ENCODE results near the gene HPD.
"Not testable (repeated sequence)": the region's sequence is repeated elsewhere in the genome, so short reads cannot be mapped to it uniquely, and the experiment has no call there.

The HPD gene

DNA sequence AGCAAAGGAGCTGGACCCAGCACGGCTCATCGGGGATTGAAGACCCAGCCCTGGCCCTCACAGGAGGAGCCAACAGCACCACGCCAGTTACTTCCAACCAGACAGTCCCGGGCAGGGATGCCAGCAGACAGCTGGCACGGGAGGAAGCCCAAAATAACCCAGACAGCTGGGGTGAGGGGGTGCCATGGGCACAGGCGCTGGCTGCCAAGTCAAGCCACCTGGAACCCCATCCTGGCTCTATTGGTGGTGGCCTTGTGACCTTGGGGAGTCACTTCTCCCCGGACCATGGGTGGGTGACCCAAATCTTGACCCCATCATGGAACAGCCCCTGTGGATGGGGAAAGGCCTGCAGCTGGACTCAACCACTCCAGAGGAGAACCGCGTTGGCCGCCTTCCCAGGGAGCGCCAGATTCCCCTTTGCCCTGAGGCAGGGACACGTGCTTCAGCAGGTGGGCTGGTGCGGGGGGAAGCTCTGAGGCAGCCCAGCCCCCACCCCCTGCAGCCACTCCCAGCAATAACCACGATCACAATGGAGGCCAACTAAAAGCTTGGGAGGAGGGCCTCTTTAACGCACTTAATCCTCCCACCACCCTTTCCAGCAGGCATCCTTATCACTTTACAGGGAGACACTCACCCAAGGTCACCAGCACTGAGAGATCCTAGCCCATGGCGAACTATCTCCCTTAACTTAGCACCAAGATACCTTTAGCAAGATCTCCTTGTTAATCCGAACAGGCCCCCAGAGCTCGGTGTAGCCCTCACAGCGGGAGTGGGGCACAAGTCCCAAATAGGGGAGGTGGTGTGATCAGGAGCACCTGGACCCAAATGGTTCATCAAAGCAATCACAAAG lies 60.5 kb downstream of the HPD start:
- no peak for DNase-seq

DNA sequence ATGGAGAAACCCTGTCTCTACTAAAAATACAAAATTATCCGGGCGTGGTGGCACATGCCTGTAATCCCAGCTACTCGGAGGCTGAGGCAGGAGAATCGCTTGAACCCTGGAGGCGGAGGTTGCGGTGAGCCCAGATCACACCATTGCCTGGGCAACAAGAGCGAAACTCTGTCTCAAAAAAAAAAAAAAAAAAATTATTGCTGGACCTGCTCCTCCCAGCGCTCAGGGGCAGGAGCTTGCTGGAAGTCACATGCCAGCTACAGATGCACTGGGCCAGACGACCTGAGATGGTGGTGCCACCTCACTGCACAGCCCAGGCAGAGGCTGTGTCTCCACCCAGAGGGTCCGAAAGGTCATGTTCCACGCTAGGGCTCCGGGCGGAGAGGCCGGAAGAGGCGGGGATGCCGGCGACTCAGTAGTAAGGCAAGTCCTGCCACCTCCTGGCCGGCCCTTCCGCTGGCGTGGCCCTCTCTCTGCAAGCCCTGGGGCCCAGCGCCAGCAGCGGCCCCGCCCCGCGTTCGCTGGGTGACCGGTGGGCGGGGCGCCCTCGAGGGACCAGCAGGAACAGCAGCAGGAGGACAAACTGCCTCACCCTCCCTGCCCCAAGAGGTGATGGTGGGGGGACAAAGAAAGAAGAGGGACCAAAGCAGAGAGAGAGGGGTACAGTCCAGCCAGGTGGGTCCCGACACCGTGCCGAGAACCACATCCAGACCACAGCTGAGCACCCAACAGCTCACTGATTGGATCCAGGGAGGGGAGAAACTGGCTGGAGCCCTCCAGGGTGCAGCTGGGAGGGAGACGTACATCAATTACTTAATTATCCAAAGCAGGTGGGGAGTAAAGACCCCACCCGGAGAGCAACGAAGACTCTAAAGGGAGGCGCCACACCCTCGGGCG lies 61.6 kb downstream of the HPD start:
- DNase-seq: no peak

DNA sequence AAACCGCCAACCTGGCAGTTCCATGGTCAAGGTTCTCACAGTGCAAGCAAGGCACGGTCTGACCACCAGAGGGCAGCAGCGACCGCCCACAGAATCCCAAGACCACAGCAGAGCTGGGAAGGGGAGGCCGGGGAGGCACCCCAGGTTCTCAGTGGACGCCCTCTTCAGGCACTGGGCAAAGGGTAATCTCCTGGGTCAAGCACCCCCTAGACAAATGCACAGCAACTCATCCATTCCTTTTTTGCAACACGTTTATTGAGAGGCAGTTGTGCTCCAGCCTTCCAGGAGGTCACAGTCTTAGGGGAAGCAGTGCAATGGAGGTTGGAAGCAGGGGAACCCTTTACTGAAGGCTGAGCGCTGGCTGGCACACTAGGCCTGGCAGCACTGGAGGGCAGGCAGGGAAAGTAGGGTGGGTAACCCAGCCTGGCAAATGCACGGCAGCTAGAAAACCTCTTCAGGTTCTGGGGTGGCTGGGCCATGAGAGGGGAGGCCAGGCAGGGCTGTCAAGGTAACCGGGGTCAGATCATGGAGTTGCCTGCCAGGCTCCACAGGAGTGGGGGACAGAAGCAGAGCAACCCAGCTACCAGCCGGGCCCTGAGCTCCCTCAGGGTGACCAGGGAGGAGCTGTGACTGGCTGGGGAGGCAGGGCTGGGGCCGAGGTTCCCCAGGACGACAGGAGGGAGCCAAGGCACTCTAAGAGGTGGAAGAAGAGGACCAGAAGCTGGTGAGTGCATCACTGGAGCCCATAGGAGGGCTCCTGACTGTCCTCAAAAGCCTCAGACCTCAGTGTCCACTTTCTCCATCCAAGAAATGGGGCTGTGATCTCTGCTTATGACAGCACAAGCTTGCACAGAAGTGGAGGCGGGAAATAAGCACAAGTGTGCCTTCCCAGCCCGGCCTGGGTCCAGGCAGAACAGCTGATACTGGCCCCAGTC lies 63.4 kb downstream of the HPD start:
- peak; percentile 81 for DNase-seq

DNA sequence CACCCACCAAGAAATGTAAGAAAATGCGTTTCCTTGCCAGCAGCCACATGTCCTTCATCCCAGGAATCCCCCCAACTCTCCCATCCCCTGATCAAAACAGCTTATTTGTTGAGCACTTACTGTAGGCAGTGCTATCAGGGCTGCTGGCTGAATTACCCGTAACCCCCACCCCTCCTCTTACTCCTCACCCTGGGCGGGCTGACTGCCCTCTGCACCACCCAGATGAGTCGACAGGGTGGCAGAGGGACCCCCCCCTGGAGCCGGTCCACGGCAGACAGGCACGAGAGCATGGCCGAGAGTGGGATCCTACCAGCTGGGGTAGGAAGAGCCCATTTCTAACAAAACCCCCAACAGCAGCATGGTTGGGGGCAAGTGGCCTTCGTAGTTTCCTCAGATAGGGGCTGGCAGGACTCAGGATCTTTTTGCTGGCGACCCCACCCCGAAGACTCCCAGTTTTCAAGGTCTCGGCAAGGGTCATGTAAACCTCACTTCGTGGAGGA lies 64.1 kb downstream of the HPD start:
- no peak for DNase-seq

DNA sequence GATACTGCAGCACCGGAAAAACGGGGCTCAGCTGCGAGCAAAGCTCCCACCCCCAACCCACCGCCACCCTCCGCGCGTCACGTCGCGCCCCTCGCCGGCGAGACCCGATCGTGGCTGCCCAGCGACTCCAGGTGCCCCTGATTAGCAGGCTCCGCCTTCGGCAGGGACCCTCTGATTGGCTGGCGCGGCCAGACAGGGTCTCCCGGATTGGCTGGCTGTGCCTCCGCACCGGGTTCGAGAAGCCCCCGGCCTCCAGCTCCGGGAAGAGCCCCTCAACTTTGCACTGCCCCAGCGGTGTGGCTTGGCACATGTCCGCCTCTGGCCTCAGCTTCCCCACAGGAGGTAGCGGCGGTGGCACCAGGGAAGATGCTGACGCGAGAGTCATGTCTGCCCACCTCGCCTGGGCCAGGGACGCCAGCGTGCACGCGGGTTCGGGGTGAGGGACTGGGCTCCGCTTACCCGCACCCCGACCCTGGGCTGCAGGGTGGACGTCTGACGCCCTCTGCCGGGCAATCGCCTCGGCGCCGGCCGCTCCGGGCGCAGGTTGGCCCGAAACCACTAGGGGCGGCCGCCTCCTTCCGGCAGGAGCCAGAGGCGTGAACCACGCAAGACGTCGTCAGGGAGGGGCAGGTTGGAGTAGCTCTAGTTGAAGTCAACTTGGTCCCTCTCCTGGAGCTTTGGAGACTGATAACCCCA lies 64.7 kb downstream of the HPD start:
- peak; percentile 89 for DNase-seq

DNA sequence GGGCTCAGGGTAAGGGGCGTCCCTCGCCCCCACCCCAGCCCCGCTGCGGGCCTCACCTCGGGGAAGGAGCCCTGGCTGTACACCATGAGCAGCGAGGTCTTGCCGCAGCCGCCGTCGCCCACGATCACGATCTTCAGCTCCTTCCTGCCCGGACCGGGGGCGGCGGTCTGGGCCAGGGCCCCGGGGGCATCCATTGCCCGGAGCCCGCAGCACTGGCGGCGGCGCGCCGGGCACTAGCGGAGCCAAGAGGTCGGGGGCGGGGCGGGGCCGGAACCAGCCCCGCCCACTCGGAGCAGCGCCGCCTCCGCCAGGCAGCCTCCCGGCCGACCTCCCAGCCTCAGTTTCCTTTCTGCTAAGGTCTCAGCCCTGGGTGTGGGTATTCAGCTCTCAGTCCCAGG lies 65.2 kb downstream of the HPD start, which contains the start of gene RHOF:
Gene RHOF, minus strand, starts transcription at position 249 of the 398 bp plus-strand sequence. Its CDS starts 55 bp downstream, at position 194.
- DNase-seq: no peak

DNA sequence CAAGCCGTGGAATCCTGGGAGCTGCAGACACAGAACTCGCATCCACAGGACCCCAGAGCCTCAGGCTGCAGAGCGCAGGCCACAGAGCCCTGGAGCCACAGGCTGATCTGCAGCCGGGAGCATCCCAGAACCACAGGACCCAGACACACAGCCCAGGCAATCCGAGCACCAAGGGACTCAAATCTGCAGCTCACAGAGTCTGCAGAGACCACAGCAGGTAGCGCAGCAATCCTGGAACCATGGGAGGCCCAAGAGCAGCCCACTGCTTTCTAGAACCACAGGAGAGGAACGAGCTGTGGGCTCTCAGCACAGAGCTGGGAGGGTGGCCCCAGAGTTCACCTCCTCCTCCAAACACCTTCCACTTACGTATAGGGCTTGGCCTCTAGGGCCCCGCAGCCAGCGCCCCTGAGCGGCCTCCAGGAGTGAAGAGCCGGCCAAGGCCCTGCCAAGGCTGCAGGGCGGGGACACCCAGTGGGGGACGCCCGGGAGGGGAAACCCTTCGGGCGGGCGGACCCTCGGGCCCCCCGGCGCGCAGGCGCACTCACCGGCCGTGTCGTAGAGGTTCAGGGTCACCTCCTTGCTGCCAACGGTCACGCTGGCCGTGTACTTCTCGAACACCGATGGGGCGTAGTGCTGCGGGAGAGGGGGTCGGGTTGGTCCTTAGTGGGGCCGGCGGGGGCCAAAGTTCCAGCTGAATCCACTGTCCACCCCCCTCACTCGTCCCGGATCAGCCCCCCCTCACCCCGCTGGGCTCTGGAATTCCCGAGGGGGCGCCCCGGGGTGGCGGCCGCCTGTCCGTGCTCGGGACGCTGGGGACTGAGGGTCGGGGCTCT lies 65.8 kb downstream of the HPD start:
- no peak for DNase-seq

DNA sequence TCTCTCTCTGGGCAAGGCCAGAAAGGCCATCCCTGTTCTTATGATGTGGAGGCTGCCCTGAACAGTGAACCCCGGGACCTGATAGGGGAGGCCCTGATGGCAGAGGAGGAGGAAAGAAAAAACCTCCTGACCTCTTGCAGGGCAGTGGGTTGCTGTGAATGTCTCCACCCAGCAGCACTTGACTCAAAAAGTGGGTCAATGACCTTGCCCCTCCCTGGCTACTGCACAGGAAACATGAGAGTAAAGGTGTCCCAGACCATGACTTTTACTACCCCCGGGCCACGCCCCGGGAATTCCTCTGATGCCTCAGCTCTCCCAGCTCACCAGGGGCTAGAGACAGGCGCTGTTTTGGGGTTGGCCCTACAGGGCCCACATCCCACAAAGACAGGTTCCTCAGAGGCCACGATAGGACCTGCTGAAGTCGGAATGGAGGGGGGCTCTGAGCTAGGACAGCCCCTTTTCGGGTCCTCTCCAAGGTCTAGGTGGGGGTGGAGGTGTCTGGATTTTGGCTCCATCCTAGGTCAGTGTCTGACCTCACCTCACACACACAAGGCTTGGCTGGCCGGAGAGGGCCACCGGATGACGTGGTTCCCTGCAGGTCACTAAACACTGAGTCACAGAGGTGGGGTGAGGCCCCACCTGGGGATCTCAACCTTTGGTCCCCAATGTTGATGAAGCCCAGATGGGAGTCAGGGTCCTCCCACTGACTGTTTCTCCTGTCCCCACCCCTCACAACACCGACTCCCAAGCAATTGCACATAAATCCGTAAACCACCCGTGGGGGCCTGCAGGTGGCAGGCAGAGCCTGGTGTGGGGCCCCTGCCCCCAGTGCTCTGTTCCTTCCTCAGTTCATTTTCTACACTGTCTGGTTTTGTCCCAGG lies 66.7 kb downstream of the HPD start:
- no peak for DNase-seq

DNA sequence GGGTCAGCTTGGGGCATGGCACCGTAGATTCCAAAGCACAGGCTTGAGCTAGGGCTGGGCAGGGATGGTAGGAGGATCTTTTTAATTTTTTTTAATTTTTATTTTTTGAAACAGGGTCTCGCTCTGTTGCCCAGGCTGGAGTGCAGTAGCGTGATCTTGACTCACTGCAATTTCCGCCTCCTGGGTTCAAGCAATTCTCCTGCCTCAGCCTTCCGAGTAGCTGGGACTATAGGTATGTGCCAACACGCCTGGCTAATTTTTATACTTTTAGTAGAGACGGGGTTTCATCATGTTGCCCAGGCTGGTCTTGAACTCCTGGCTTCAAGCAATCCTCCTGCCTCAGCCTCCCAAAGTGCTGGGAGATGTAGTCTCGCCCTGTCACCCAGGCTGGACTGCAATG lies 67.9 kb downstream of the HPD start:
- not testable (repeated sequence) for DNase-seq

DNA sequence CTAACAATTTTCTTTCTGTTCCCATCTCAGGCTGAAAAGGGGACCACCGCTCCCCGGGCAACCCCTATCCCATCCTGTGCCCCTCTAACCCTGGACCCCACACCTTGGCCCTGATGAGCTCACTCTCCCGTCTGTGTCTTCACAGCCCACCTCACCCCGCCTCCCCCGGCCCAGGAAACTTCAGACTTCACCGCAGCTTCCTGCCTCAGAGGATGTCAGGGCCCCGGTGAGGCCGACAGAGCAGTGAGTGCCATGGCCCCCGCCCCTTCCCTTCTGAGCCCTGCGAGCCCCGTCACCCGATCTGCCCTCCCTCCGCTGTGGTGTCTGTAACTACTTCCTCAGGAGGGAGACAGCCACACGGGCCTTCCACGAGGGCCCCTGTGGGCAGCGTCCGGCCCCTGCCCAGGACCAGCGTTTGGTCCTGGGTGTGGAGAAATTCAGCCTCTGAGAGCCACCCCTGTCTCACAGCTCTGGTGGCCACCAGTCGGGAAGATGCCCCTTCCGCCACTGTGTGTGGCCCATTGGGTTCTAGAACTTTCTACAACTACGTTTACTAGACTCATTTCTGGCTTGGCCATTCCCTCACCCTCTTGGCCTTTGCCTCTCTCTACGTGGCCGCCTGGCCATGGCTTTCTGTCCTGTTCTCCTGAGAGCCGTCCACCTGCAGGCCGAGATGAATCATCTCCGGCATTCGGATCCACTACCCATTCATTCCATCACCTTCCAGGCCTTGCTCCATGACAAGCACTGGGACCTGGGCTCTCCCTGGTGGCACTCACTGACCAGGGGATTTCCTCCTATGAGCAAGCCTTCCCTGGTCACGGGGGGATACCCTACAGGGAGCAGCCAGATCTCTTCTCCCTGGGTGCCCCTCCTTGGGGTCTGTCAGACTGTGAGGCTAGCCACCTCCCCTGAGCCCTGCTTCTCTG lies 68.6 kb downstream of the HPD start:
- DNase-seq: peak; percentile 91
